Testis (tissue), 3 donors: ENCODE measurements around the gene BCAT1. TPM values are rescaled to one million over a fixed set of nuclear protein-coding genes. Genes with fewer than 3 reads are reported as not detected.
A peak's percentile ranks its signal among the peaks of the same experiment; 100 is the strongest.

Experiments used
- DNase-seq: peaks from one replicate; pipeline ENCODE4 v3.0.0-alpha.2; 2019
- H3K27ac ChIP-seq, 2 donors: fragments of 200-600 bp; sonication (generic); one replicate each; pipeline ENCODE4 v1.5.1; 2019
- H3K27me3 ChIP-seq: fragments of 200-600 bp; sonication (generic); one replicate; pipeline ENCODE4 v1.5.1; 2019
- H3K36me3 ChIP-seq: fragments of 200-600 bp; sonication (generic); one replicate; pipeline ENCODE4 v1.5.1; 2017; ENCODE audit warnings: low read depth; ENCODE audit errors: missing control alignments
- H3K4me1 ChIP-seq: fragments of 200-600 bp; sonication (generic); one replicate; pipeline ENCODE4 v1.5.1; 2019
- H3K4me3 ChIP-seq, 2 donors: fragments of 200-600 bp; sonication (generic); one replicate each; pipeline ENCODE4 v1.5.1; 2017 to 2019
- H3K9me3 ChIP-seq: fragments of 200-600 bp; sonication (generic); one replicate; pipeline ENCODE4 v1.5.1; 2017
- POLR2A ChIP-seq: fragments of 450-650 bp; IDR thresholded peaks from one replicate; pipeline ENCODE4 v1.6.1; 2017; ENCODE audit warnings: antibody characterized with exemption, mild to moderate bottlenecking, moderate library complexity
- WGBS, 2 donors: methylation state at CpG; one replicate each; pipeline ENCODE4 v1.1.5; 2018; 5-methylcytosine and 5-hydroxymethylcytosine counted together
- intact Hi-C: fragments of 100-400 bp; cut with DNase I; formaldehyde crosslinking; loops from one replicate; pipeline ENCODE4 v1.15.1; 2023; ENCODE audit warnings: low total_unique reads
- polyA plus RNA-seq: library from polyadenylated mRNA; stranded (reverse); fragments of 350-450 nt; fragmentation: Illumina TruSeq; extraction: RNeasy Lipid Tissue Mini Kit (QIAGEN cat#74804); gene quantifications from one replicate; pipeline ENCODE4 v1.2.3, GENCODE V29; 2014; ENCODE audit warnings: low read depth, low replicate concordance; ENCODE audit not compliant: insufficient read depth
- total RNA-seq, 2 donors: library from RNA; depleted of rRNA; stranded (reverse); fragments of >200 nt; gene quantifications; one replicate each; pipeline ENCODE4 v1.2.3, GENCODE V29; 2016
- TF ChIP-seq, protein P1 (sequence below), 3 experiments: fragments of 450-650 bp in 2 of 3; fragments of 200-600 bp in 1 of 3; sonication (generic) in 1 of 3; IDR thresholded peaks; one replicate each; pipeline ENCODE4 v1.5.1; 2016 to 2019; ENCODE audit warnings: antibody characterized with exemption in 3 of 3, mild to moderate bottlenecking in 2 of 3, moderate library complexity in 1 of 3

The BCAT1 gene
- total and polyA plus RNA-seq, 3 donors from 2014 or later, result 30.8 to 44.2 (median 34.7) TPM

DNA sequence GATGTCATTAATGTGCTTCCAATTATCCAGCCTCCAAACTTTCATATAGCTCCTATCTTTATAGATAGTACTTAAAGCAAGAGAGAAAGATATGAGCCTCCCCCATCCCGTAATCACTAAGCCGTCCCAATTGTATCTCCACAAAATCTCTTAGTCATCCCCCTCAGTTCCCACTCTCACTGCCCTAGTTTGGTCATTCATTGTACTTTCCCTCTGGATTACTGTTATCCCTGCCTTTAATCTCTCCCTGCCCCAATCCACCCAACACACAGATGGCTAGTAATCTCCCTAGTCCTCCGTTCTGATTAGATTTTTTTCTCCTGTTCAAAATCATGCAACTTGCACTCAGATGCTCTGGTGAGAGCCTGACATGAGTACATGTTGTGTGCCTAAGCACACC is 5.4 kb upstream of the BCAT1 start:
- Histone ChIP-seq H3K27ac (no peak overlapping the region), H3K27me3 (no peaks in the 10 kb centered on the region), H3K4me3 (no peak overlapping the region), H3K4me1 (no peaks in the 10 kb centered on the region), H3K36me3 (no peaks in the 10 kb centered on the region), H3K9me3 (no peaks in the 10 kb centered on the region)
- no peak for TF ChIP-seq POLR2A
- TF ChIP-seq, protein P1, sequence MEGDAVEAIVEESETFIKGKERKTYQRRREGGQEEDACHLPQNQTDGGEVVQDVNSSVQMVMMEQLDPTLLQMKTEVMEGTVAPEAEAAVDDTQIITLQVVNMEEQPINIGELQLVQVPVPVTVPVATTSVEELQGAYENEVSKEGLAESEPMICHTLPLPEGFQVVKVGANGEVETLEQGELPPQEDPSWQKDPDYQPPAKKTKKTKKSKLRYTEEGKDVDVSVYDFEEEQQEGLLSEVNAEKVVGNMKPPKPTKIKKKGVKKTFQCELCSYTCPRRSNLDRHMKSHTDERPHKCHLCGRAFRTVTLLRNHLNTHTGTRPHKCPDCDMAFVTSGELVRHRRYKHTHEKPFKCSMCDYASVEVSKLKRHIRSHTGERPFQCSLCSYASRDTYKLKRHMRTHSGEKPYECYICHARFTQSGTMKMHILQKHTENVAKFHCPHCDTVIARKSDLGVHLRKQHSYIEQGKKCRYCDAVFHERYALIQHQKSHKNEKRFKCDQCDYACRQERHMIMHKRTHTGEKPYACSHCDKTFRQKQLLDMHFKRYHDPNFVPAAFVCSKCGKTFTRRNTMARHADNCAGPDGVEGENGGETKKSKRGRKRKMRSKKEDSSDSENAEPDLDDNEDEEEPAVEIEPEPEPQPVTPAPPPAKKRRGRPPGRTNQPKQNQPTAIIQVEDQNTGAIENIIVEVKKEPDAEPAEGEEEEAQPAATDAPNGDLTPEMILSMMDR (IDR thresholded peaks at IDR 0.05), result no peak
- WGBS, 2 donors, result 47 to 57% methylated on average over 3 of the region's 3 CpGs
- intact Hi-C loops, result no loop called here
- DNase-seq, result no peak

- H3K27me3 ChIP-seq, result no peaks in the 10 kb centered on the region
- no peak overlapping the region for H3K27ac ChIP-seq
- intact Hi-C loops, result no loop called here
- H3K9me3 ChIP-seq, result no peaks in the 10 kb centered on the region
- H3K4me3 ChIP-seq, result no peak overlapping the region
- 75 to 88% methylated on average over 1 of the region's 1 CpG for WGBS, 2 donors
- no peak for DNase-seq
- H3K36me3 ChIP-seq, result no peaks in the 10 kb centered on the region
- H3K4me1 ChIP-seq, result no peaks in the 10 kb centered on the region
- TF ChIP-seq, protein P1 (IDR thresholded peaks at IDR 0.05), result no peak
- no peak for TF ChIP-seq POLR2A
These were observed 3.5 kb upstream of the BCAT1 start for GRCh38 chr12:24952389-24952788.

DNA sequence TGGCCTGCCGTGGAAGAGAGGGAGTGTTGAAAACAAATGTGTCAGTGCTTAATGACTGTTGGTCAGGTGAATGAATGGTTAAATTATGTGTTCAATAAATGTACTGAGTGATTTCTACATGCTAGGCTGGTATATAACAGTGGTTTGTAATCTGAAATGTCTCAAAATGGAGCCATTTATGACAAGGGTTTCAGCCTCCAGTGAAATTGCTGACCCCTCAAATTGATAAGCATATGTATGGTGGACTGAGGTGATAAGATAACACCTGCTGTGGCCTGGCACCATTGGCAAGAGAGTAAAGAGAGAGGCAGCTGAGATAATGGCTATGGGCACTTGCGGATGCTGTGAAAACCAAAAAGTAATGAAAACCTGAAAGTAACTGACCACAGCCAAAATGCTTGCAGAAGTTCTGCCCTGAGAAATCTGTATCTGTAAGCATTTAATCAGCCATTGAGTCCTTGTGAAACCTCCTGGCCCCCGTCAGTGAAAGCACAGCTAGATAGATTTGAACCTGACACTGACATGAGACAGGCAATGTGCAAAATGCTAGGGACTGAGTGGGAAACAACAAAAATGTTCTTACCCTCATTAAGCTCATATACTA is 1.4 kb upstream of the BCAT1 start:
- 69 to 73% methylated on average over 3 of the region's 3 CpGs for WGBS, 2 donors

GRCh38 chr12:24948420-24948756 is 513 bp downstream of the BCAT1 start:
- no peaks in the 10 kb centered on the region for H3K36me3 ChIP-seq
- WGBS, 2 donors, result 0% methylated on average over 14 of the region's 14 CpGs
- H3K9me3 ChIP-seq, result no peaks in the 10 kb centered on the region
- H3K27me3 ChIP-seq, result no peaks in the 10 kb centered on the region
- no peaks in the 10 kb centered on the region for H3K4me1 ChIP-seq
- no peak for DNase-seq
- peak overlapping the region; percentile 50 to 72 for H3K4me3 ChIP-seq
- intact Hi-C loops, result no loop called here
- no peak for TF ChIP-seq POLR2A
- TF ChIP-seq, protein P1 (IDR thresholded peaks at IDR 0.05), result no peak
- peak overlapping the region; percentile 25 to 27 for H3K27ac ChIP-seq

More for the DNA sequence above, 1.4 kb upstream of the BCAT1 start:
- Histone ChIP-seq H3K4me1 (no peaks in the 10 kb centered on the region), H3K9me3 (no peaks in the 10 kb centered on the region), H3K36me3 (no peaks in the 10 kb centered on the region), H3K27me3 (no peaks in the 10 kb centered on the region), H3K27ac (no peak overlapping the region), H3K4me3 (no peak overlapping the region)
- TF ChIP-seq, protein P1 (IDR thresholded peaks at IDR 0.05), result no peak
- TF ChIP-seq POLR2A, result no peak
- intact Hi-C loops, result no loop called here
- no peak for DNase-seq
